Spleen (tissue), 11 donors: ENCODE results near the gene PCDHGB5. TPM values are rescaled to one million over a fixed set of nuclear protein-coding genes. Genes with fewer than 3 reads are reported as not detected.
"Not testable (repeated sequence)": the region's sequence is repeated elsewhere in the genome, so short reads cannot be mapped to it uniquely, and the experiment has no call there.

Experiments
- DNase-seq: peaks from one replicate; pipeline ENCODE4 v3.0.0-alpha.2; 2020
- H3K27ac ChIP-seq, 8 donors: fragments of 200-600 bp; sonication (generic) in 7 of 8; 1 replicate in 4 of 8; 2 replicates in 4 of 8; pipeline versions ENCODE4 v1.5.0 to v1.8.0; 2016 to 2021; ENCODE audit warnings: inconsistent platforms in 4 of 8, mild to moderate bottlenecking in 4 of 8, moderate library complexity in 1 of 8
- H3K27me3 ChIP-seq, 7 donors: fragments of 200-600 bp; sonication (generic) in 6 of 7; replicated peaks in 1 of 7; 1 replicate in 4 of 7; 2 replicates in 3 of 7; pipeline versions ENCODE4 v1.5.0 to v1.8.0; 2016 to 2021; ENCODE audit warnings: inconsistent platforms in 3 of 7, mild to moderate bottlenecking in 1 of 7
- H3K36me3 ChIP-seq, 6 donors: fragments of 200-600 bp; sonication (generic) in 5 of 6; 1 replicate in 4 of 6; 2 replicates in 2 of 6; pipeline versions ENCODE4 v1.5.0 to v1.8.0; 2016 to 2021; ENCODE audit warnings: inconsistent platforms in 2 of 6
- H3K4me1 ChIP-seq, 6 donors: fragments of 200-600 bp; sonication (generic) in 5 of 6; 1 replicate in 3 of 6; 2 replicates in 3 of 6; pipeline versions ENCODE4 v1.5.0 to v1.8.0; 2016 to 2021; ENCODE audit warnings: inconsistent platforms in 3 of 6
- H3K4me3 ChIP-seq, 8 donors: fragments of 200-600 bp; sonication (generic) in 7 of 8; 1 replicate in 4 of 8; 2 replicates in 4 of 8; pipeline versions ENCODE4 v1.5.0 to v1.8.0; 2016 to 2021; ENCODE audit warnings: inconsistent platforms in 4 of 8, mild to moderate bottlenecking in 4 of 8, moderate library complexity in 2 of 8
- H3K9me3 ChIP-seq, 8 donors: fragments of 200-600 bp; sonication (generic) in 7 of 8; 1 replicate in 4 of 8; 2 replicates in 4 of 8; pipeline versions ENCODE4 v1.5.0 to v1.8.0; 2016 to 2021; ENCODE audit warnings: inconsistent platforms in 4 of 8
- POLR2A ChIP-seq, 3 donors: fragments of 450-650 bp; IDR thresholded peaks; one replicate each; pipeline ENCODE4 v1.5.1; 2017; ENCODE audit warnings: antibody characterized with exemption in 3 of 3, mild to moderate bottlenecking in 1 of 3
- POLR2AphosphoS5 ChIP-seq, 3 donors: sonication (generic); formaldehyde crosslinking; IDR thresholded peaks; one replicate each; pipeline ENCODE4 v1.5.1; 2017; ENCODE audit warnings: antibody characterized with exemption in 3 of 3
- WGBS, 5 donors: extraction: QIAGEN DNeasy Blood & Tissue Kit in 3 of 5; methylation state at CpG; one replicate each; pipeline versions ENCODE4 v1.1.5 to v1.1.7; 2013 to 2018; 5-methylcytosine and 5-hydroxymethylcytosine counted together
- intact Hi-C: fragments of 100-400 bp; cut with DNase I; formaldehyde crosslinking; loops from one replicate; pipeline ENCODE4 v1.15.0; 2023; ENCODE audit warnings: low total_unique reads
- polyA plus RNA-seq, 3 donors: library from polyadenylated mRNA; stranded (reverse); fragments of 200-250 nt; gene quantifications; one replicate each; pipeline ENCODE4 v1.2.1, GENCODE V29; 2013
- total RNA-seq, 7 donors: library from RNA; depleted of rRNA in 3 of 7; stranded (reverse); fragments of >200 nt in 3 of 7; fragmentation: NEBNext Ultra II Directional in 4 of 7; extraction: Animal tissue kit (Norgen Biotek cat#: 25700) in 4 of 7; gene quantifications; one replicate each; pipeline versions ENCODE4 v1.1.0 to v1.2.1, GENCODE V29; 2016 to 2021
- TF ChIP-seq, protein P1 (sequence below), 11 experiments: fragments of 200-600 bp in 7 of 11; fragments of 450-650 bp in 4 of 11; sonication (generic) in 4 of 11; IDR thresholded peaks in 8 of 11; conservative IDR thresholded peaks in 3 of 11; 1 replicate in 7 of 11; 2 replicates in 4 of 11; pipeline versions ENCODE4 v1.4.0 to v1.8.0; 2016 to 2021; ENCODE audit warnings: antibody characterized with exemption in 11 of 11, inconsistent platforms in 4 of 11, mild to moderate bottlenecking in 1 of 11
- donor health status: healthy with polysubstance abuse.
- donor health status: DM: no; HTN: no; CAD: no; lungs with moderate emphysema.
- donor health status: DM: no; HTN: no; CAD: no.
- donor health status: Bipolar disorder and iron deficiency.
- donor health status: healthy.
- donor health status: DM: no; HTN: no; CAD: no.
- donor health status: DM: yes; HTN: yes; CAD: no.

PCDHGB5 gene
- total and polyA plus RNA-seq, 10 donors = 0.07 to 8.0 (median 5.1) TPM

DNA sequence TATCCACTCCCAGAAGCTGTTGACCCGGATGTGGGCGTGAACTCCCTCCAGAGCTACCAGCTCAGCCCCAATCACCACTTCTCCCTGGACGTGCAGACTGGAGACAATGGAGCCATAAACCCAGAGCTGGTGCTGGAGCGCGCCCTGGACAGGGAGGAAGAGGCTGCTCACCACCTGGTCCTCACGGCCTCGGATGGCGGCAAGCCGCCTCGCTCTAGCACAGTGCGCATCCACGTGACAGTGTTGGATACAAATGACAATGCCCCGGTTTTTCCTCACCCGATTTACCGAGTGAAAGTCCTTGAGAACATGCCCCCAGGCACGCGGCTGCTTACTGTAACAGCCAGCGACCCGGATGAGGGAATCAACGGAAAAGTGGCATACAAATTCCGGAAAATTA lies 4.5 kb upstream of the PCDHGB5 start:
- no peak for TF ChIP-seq POLR2AphosphoS5 (IDR thresholded peaks at IDR 0.05)
- TF ChIP-seq, protein P1, sequence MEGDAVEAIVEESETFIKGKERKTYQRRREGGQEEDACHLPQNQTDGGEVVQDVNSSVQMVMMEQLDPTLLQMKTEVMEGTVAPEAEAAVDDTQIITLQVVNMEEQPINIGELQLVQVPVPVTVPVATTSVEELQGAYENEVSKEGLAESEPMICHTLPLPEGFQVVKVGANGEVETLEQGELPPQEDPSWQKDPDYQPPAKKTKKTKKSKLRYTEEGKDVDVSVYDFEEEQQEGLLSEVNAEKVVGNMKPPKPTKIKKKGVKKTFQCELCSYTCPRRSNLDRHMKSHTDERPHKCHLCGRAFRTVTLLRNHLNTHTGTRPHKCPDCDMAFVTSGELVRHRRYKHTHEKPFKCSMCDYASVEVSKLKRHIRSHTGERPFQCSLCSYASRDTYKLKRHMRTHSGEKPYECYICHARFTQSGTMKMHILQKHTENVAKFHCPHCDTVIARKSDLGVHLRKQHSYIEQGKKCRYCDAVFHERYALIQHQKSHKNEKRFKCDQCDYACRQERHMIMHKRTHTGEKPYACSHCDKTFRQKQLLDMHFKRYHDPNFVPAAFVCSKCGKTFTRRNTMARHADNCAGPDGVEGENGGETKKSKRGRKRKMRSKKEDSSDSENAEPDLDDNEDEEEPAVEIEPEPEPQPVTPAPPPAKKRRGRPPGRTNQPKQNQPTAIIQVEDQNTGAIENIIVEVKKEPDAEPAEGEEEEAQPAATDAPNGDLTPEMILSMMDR (IDR thresholded peaks at IDR 0.05 in 8 of 11, conservative IDR thresholded peaks at IDR 0.05 in 3 of 11) = no peak
- no peak for TF ChIP-seq POLR2A (IDR thresholded peaks at IDR 0.05)
- H3K9me3 ChIP-seq = peaks cover 0 to 96% (median 86%) of the 10 kb centered on the region in 8 donors
- no peaks in the 10 kb centered on the region for H3K4me1 ChIP-seq
- no peak overlapping the region for H3K4me3 ChIP-seq
- H3K27me3 ChIP-seq = peaks cover 0 to 96% (median 12%) of the 10 kb centered on the region in 7 donors
- intact Hi-C loops = no loop called here
- no peak overlapping the region for H3K27ac ChIP-seq
- DNase-seq = no peak
- 34 to 50% (median 42%) methylated on average over 20 to 21 of the region's 21 CpGs for WGBS, 5 donors
- H3K36me3 ChIP-seq = peaks cover 0 to 10% (median 0%) of the 10 kb centered on the region in 6 donors

DNA sequence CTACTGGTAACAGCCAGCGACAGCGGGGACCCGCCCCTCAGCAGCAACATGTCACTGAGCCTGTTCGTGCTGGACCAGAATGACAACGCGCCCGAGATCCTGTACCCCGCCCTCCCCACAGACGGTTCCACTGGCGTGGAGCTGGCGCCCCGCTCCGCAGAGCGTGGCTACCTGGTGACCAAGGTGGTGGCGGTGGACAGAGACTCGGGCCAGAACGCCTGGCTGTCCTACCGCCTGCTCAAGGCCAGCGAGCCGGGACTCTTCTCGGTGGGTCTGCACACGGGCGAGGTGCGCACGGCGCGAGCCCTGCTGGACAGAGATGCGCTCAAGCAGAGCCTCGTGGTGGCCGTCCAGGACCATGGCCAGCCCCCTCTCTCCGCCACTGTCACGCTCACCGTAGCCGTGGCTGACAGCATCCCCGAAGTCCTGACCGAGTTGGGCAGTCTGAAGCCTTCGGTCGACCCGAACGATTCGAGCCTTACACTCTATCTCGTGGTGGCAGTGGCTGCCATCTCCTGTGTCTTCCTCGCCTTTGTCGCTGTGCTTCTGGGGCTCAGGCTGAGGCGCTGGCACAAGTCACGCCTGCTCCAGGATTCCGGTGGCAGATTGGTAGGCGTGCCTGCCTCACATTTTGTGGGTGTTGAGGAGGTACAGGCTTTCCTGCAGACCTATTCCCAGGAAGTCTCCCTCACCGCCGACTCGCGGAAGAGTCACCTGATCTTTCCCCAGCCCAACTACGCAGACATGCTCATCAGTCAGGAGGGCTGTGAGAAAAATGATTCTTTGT lies 3.2 kb upstream of the PCDHGB5 start:
- H3K36me3 ChIP-seq, H3K4me3 ChIP-seq, DNase-seq, H3K27ac ChIP-seq, intact Hi-C loops, H3K4me1 ChIP-seq: not testable (repeated sequence)
- Histone ChIP-seq H3K27me3 (peaks cover 0 to 96% (median 15%) of the 10 kb centered on the region in 7 donors), H3K9me3 (peaks cover 4 to 96% (median 85%) of the 10 kb centered on the region in 8 donors)
- 38 to 45% (median 41%) methylated on average over 15 to 46 of the region's 53 CpGs for WGBS, 5 donors

DNA sequence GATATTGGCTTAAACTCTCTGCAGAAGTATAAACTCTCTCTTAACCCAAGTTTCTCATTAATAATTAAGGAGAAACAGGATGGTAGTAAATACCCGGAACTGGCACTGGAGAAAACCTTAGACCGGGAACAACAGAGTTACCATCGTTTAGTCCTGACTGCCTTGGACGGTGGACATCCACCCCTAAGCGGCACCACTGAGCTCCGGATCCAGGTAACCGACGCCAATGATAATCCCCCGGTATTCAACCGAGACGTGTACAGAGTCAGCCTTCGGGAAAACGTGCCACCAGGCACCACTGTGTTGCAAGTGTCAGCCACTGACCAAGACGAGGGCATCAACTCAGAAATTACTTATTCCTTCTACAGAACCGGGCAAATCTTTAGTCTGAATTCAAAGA lies 861 bp downstream of the PCDHGB5 start:
- Histone ChIP-seq H3K4me1 (no peaks in the 10 kb centered on the region), H3K36me3 (peaks cover 0 to 7% (median 0%) of the 10 kb centered on the region in 6 donors), H3K27me3 (peaks cover 0 to 93% (median 25%) of the 10 kb centered on the region in 7 donors), H3K4me3 (peak overlapping the region in 1 of 8 donors; percentile 24), H3K27ac (no peak overlapping the region), H3K9me3 (peaks cover 7 to 96% (median 81%) of the 10 kb centered on the region in 8 donors)
- no peak for TF ChIP-seq POLR2A (IDR thresholded peaks at IDR 0.05)
- TF ChIP-seq POLR2AphosphoS5 (IDR thresholded peaks at IDR 0.05) = no peak
- TF ChIP-seq, protein P1 (IDR thresholded peaks at IDR 0.05 in 8 of 11, conservative IDR thresholded peaks at IDR 0.05 in 3 of 11) = no peak
- whole genome bisulfite sequencing, 5 donors = 24 to 39% (median 29%) methylated on average over 15 of the region's 15 CpGs
- intact Hi-C loops = no loop called here
- DNase-seq = no peak

DNA sequence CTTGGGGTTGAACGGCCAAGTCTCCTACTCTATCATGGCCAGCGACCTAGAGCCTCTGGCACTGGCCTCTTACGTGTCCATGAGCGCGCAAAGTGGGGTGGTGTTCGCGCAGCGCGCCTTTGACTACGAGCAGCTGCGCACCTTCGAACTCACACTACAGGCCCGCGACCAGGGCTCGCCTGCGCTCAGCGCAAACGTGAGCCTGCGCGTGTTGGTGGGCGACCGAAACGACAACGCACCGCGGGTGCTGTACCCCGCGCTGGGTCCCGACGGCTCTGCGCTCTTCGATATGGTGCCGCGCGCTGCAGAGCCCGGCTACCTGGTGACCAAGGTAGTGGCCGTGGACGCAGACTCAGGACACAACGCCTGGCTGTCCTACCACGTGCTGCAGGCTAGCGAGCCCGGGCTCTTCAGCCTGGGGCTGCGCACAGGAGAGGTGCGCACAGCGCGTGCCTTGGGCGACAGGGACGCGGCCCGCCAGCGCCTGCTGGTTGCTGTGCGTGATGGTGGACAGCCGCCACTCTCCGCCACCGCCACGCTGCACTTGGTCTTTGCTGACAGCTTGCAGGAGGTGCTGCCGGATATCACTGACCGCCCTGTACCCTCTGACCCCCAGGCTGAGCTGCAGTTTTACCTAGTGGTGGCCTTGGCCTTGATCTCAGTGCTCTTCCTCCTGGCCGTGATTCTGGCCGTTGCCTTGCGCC lies 2.0 kb downstream of the PCDHGB5 start:
- peak overlapping the region in 1 of 8 donors; percentile 4 for H3K4me3 ChIP-seq
- peaks cover 0 to 93% (median 23%) of the 10 kb centered on the region in 7 donors for H3K27me3 ChIP-seq
- DNase-seq = no peak
- H3K9me3 ChIP-seq = peaks cover 7 to 96% (median 79%) of the 10 kb centered on the region in 8 donors
- peaks cover 0 to 7% (median 0%) of the 10 kb centered on the region in 6 donors for H3K36me3 ChIP-seq
- H3K27ac ChIP-seq = no peak overlapping the region
- H3K4me1 ChIP-seq = no peaks in the 10 kb centered on the region
- 30 to 40% (median 35%) methylated on average over 15 to 61 of the region's 61 CpGs for WGBS, 5 donors
- TF ChIP-seq POLR2A (IDR thresholded peaks at IDR 0.05) (no peak), POLR2AphosphoS5 (IDR thresholded peaks at IDR 0.05) (no peak)
- TF ChIP-seq, protein P1 (IDR thresholded peaks at IDR 0.05 in 8 of 11, conservative IDR thresholded peaks at IDR 0.05 in 3 of 11) = no peak
- intact Hi-C loops = no loop called here
